Neural progenitor cell (in vitro differentiated cells): ENCODE measurements around the gene ASL.

Source experiments
- CTCF ChIP-seq: fragments of 200-600 bp; sonication (generic); IDR thresholded peaks from 2 replicates; pipeline ENCODE4 v1.5.1; 2017; ENCODE audit warnings: antibody characterized with exemption, mild to moderate bottlenecking
- EZH2 ChIP-seq: fragments of 200-600 bp; sonication (generic); IDR thresholded peaks from 2 replicates; pipeline ENCODE4 v1.6.1; 2017; ENCODE audit warnings: antibody characterized with exemption, mild to moderate bottlenecking, moderate library complexity
- EZH2phosphoT487 ChIP-seq: fragments of 200-600 bp; sonication (generic); IDR thresholded peaks from 2 replicates; pipeline ENCODE4 v1.6.1; 2017; ENCODE audit warnings: antibody characterized with exemption

GRCh38 chr7:66055321-66055956, 20.2 kb upstream of the ASL start:
- TF ChIP-seq CTCF (no peak), EZH2 (no peak), EZH2phosphoT487 (no peak)
